Panc1 (cell line): ENCODE data around the gene GRID2. TPM values are rescaled to one million over a fixed set of nuclear protein-coding genes. Genes with fewer than 3 reads are reported as not detected.

Source experiments
- ATAC-seq: fragments of 200-7000 bp; cut with Tn5 transposase; 2 replicates; pipeline ENCODE4 v1.9.1; 2020; ENCODE audit warnings: mild to moderate bottlenecking, moderate library complexity
- BruUV-seq: library from RNA; stranded (reverse); fragments of 400-500 nt; replicated peaks from 2 replicates; lab custom pipeline; 2021; lab: Mats Ljungman, UMichigan
- CTCF ChIA-PET: fragments of 300-600 bp; sonication (Branson Sonifier 250); formaldehyde crosslinking; loops from one replicate; lab custom pipeline; 2022; ENCODE audit warnings: antibody characterized with exemption; lab: Charles Lee
- POLR2A ChIA-PET: fragments of 300-600 bp; sonication (Branson Sonifier 250); formaldehyde crosslinking; loops from one replicate; lab custom pipeline; 2022; ENCODE audit warnings: antibody characterized with exemption; lab: Charles Lee
- DNase-seq: peaks from one replicate; pipeline ENCODE4 v3.0.0-alpha.2; 2010; ENCODE audit warnings: low read depth, low spot score
- H3K27ac ChIP-seq: 2 replicates; pipeline ENCODE4 v1.5.1; 2011; ENCODE audit warnings: mild to moderate bottlenecking, low read length, inconsistent platforms
- H3K27me3 ChIP-seq: fragments of 200-500 bp; sonication (Bioruptor generic); 2 replicates; pipeline ENCODE4 v1.6.0; 2014; ENCODE audit warnings: low read length, inconsistent platforms; ENCODE audit not compliant: control insufficient read depth, insufficient read depth
- H3K36me3 ChIP-seq: fragments of 200-500 bp; sonication (Bioruptor generic); 2 replicates; pipeline ENCODE4 v1.5.1; 2014; ENCODE audit warnings: inconsistent platforms, mild to moderate bottlenecking, low read length, moderate library complexity; ENCODE audit not compliant: control insufficient read depth, insufficient read depth
- H3K4me1 ChIP-seq: 2 replicates; pipeline ENCODE4 v1.5.1; 2011; ENCODE audit warnings: inconsistent platforms, mild to moderate bottlenecking, low read length, moderate library complexity; ENCODE audit not compliant: control insufficient read depth, insufficient read depth
- H3K4me3 ChIP-seq, 2 experiments: 2 replicates each; pipeline ENCODE4 v1.5.1; 2011 to 2012; ENCODE audit warnings: low read depth in 2 of 2, low read length in 2 of 2, mild to moderate bottlenecking in 2 of 2, inconsistent platforms in 1 of 2, moderate library complexity in 1 of 2
- H3K9me3 ChIP-seq: fragments of 200-500 bp; sonication (Bioruptor generic); 2 replicates; pipeline ENCODE4 v1.5.1; 2014; ENCODE audit warnings: low read depth, mild to moderate bottlenecking, inconsistent platforms, low read length, moderate library complexity; ENCODE audit not compliant: control insufficient read depth, insufficient read depth
- CTCF ChIP-seq: fragments of 450-650 bp; IDR thresholded peaks from 2 replicates; pipeline ENCODE4 v1.5.1; 2017; ENCODE audit warnings: mild to moderate bottlenecking
- POLR2AphosphoS5 ChIP-seq: IDR thresholded peaks from 2 replicates; pipeline ENCODE4 v1.6.1; 2012; ENCODE audit warnings: mild to moderate bottlenecking, low read depth, low read length, moderate library complexity
- REST ChIP-seq, 2 experiments: IDR thresholded peaks; 2 replicates each; pipeline ENCODE4 v1.6.1; 2011 to 2012; ENCODE audit warnings: low read depth in 2 of 2, control low read depth in 1 of 2, low read length in 1 of 2, mild to moderate bottlenecking in 1 of 2, moderate library complexity in 1 of 2; ENCODE audit not compliant: insufficient read depth in 1 of 2
- SIN3A ChIP-seq: IDR thresholded peaks from 2 replicates; pipeline ENCODE4 v1.6.1; 2012; ENCODE audit warnings: low read depth, mild to moderate bottlenecking, low read length, moderate library complexity, borderline replicate concordance; ENCODE audit not compliant: insufficient read depth
- TCF7L2 ChIP-seq: IDR thresholded peaks from 2 replicates; pipeline ENCODE4 v1.6.1; 2011; ENCODE audit warnings: mild to moderate bottlenecking, low read depth, low read length, inconsistent platforms
- in situ Hi-C: cut with HindIII; loops from 2 replicates; pipeline ENCODE4 v1.10.0; 2016; ENCODE audit warnings: low sequenced_read_pairs, low pct_unique_long_range_greater_than_20kb
- intact Hi-C: fragments of 100-400 bp; cut with micrococcal nuclease; formaldehyde crosslinking; loops from one replicate; pipeline ENCODE4 v1.10.0; 2022; ENCODE audit not compliant: unreplicated experiment
- total RNA-seq: library from RNA; stranded (reverse); gene quantifications from one replicate; pipeline ENCODE4 v1.2.1, GENCODE V29; 2021; ENCODE audit not compliant: unreplicated experiment

The GRID2 gene
- total RNA-seq, 1 experiment from 2014 or later, result 0.08 TPM

GRCh38 chr4:92524131-92524530 lies 220.4 kb downstream of the GRID2 start:
- Histone ChIP-seq H3K27me3 (no peaks in the 10 kb centered on the region), H3K9me3 (no peaks in the 10 kb centered on the region), H3K36me3 (no peaks in the 10 kb centered on the region), H3K27ac (no peak overlapping the region), H3K4me1 (no peaks in the 10 kb centered on the region), H3K4me3 (no peak overlapping the region)
- ATAC-seq (no peak), DNase-seq (no peak)
- TF ChIP-seq TCF7L2 (no peak), REST (IDR thresholded peaks at IDR 0.05; ENCODE audit: insufficient read depth in 1 of 2, low read depth in 2 of 2, low read length in 1 of 2) (no peak), CTCF (no peak), POLR2AphosphoS5 (no peak), SIN3A (no peak)
- POLR2A ChIA-PET, result no interaction called here
- CTCF ChIA-PET, result no interaction called here
- no TSS peak for BruUV-seq
- in situ Hi-C loops, result no loop called here
- intact Hi-C loops, result no loop called here

DNA sequence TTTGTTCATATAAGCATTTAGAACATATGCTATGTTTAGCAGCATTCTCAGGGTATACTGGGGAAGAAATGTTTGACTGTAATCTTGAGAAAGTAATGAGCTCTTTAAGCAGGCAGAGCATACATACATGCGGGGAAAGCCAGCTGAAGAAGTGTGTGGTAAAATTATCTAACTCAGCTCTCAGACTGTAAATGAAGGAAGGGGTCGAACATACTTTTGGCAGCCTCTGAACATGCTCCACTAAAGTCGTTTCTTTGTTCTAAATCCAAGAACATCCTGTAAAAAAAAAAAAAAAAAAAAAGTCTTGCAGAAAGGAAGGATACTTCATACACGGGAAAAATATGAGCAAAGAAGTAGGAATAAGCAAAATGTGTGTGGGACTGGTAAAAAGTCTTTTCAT lies 224.8 kb downstream of the GRID2 start:
- H3K27ac ChIP-seq, result no peak overlapping the region
- ATAC-seq (no peak), DNase-seq (no peak)
- no peaks in the 10 kb centered on the region for H3K4me1 ChIP-seq
- no peaks in the 10 kb centered on the region for H3K36me3 ChIP-seq
- H3K4me3 ChIP-seq, result no peak overlapping the region
- no TSS peak for BruUV-seq
- intact Hi-C loops, result no loop called here
- POLR2A ChIA-PET, result no interaction called here
- no peaks in the 10 kb centered on the region for H3K27me3 ChIP-seq
- no peaks in the 10 kb centered on the region for H3K9me3 ChIP-seq
- in situ Hi-C loops, result no loop called here
- CTCF ChIA-PET, result no interaction called here
- TF ChIP-seq SIN3A, result no peak
- TF ChIP-seq TCF7L2, result no peak
- no peak for TF ChIP-seq CTCF
- no peak for TF ChIP-seq POLR2AphosphoS5
- no peak for TF ChIP-seq REST (IDR thresholded peaks at IDR 0.05; ENCODE audit: insufficient read depth in 1 of 2, low read depth in 2 of 2, low read length in 1 of 2)
